ENCODE measurements around the gene TUBA3E. TPM values are rescaled to one million over a fixed set of nuclear protein-coding genes. Genes with fewer than 3 reads are reported as not detected.
"Not testable (repeated sequence)": the region's sequence is repeated elsewhere in the genome, so short reads cannot be mapped to it uniquely, and the experiment has no call there.

The TUBA3E gene
- total and polyA plus RNA-seq, 2 experiments from 2014 or later: not detected

DNA sequence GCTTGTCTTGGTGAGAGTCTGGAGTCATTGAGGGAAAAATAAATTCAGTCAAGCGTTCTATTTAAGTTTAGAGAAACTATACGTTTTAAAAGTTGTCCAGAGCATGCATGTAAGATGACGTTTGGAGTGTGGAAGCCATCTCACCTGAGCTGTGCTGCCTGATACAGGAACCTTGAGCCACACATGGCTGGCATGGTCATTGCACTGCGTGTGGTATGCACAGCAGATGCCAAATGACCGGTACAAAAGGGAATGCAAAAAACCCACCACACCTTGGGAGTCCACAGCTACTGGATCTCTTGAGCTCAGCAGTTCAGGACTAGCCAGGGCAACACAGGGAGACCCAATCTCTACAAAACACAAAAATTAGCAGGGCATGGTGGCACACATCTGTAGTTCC lies 11.8 kb downstream of the TUBA3E start:
- H3K9me3 ChIP-seq (ENCODE audit: low read depth): no peaks in the 10 kb centered on the region
- DNase-seq: peak; percentile 13
- in situ Hi-C loops (cut with MboI): loop anchor here (10.0 kb wide), 1 partner anchor 148 kb away; no protein-coding TSS in a partner anchor

DNA sequence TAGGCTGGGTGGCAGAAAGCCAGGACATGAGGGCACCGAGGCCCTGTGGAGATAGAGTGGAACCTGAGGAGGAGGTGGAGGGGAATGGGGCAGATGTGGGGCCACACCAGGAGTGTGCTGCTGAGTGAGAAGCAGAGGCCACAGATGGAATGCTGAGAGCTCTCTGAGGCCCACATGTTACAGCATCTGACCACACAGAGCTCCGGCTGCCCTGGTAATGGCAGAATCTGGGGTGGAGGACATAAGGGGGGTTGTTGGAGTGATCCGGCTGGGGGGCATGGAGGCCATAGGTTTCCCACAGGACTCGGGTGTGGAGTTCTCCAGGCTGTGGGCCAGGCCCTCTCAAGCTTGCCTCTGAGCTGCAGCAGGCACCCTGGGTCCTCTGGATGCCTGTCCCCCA lies 12.3 kb downstream of the TUBA3E start:
- in situ Hi-C loops (cut with MboI): loop anchor here (10.0 kb wide), 1 partner anchor 149 kb away; no protein-coding TSS in a partner anchor
- DNase-seq: no peak
- no peaks in the 10 kb centered on the region for H3K9me3 ChIP-seq (ENCODE audit: low read depth)
- 0 out of 2 replicates have a peak, but pooled peaks cover 3% of the 10 kb centered on the region for H3K4me1 ChIP-seq (ENCODE audit: insufficient read depth)
- H3K27ac ChIP-seq: no peak overlapping the region
- no peak overlapping the region for H3K9ac ChIP-seq
- WGBS, 2 experiments (ENCODE audit: low coverage in 1 of 2, low lambda C conversion rate in 2 of 2, missing lambda C conversion rate in 2 of 2): 79 to 80% methylated on average over 3 to 4 of the region's 4 CpGs
- no peak overlapping the region for H3K4me3 ChIP-seq
- no peak overlapping the region for H2AFZ ChIP-seq
- H3K79me2 ChIP-seq (ENCODE audit: insufficient read depth): peaks cover 51% of the 10 kb centered on the region
- no peaks in the 10 kb centered on the region for H3K27me3 ChIP-seq (replicated peaks; ENCODE audit: insufficient read depth)
- no peak for TF ChIP-seq EZH2phosphoT487 (IDR thresholded peaks at IDR 0.05; ENCODE audit: insufficient read depth, low read depth)
- no peak for TF ChIP-seq EZH2 (IDR thresholded peaks at IDR 0.05; ENCODE audit: insufficient read depth, poor library complexity, severe bottlenecking)
- no peaks in the 10 kb centered on the region for H3K9me2 ChIP-seq (ENCODE audit: insufficient read depth)
- H4K20me1 ChIP-seq (ENCODE audit: insufficient read depth): no peaks in the 10 kb centered on the region
- H3F3A ChIP-seq (ENCODE audit: insufficient read depth): no peaks in the 10 kb centered on the region
- no peak overlapping the region for H3K4me2 ChIP-seq (ENCODE audit: unreplicated experiment)
- H3K36me3 ChIP-seq (ENCODE audit: low read depth): no peaks in the 10 kb centered on the region

More for the DNA sequence above, 11.8 kb downstream of the TUBA3E start:
- no peaks in the 10 kb centered on the region for H3F3A ChIP-seq (ENCODE audit: insufficient read depth)
- H3K27me3 ChIP-seq (replicated peaks; ENCODE audit: insufficient read depth): no peaks in the 10 kb centered on the region
- no peaks in the 10 kb centered on the region for H3K36me3 ChIP-seq (ENCODE audit: low read depth)
- TF ChIP-seq EZH2phosphoT487 (IDR thresholded peaks at IDR 0.05; ENCODE audit: insufficient read depth, low read depth) (no peak), EZH2 (IDR thresholded peaks at IDR 0.05; ENCODE audit: insufficient read depth, poor library complexity, severe bottlenecking) (no peak)
- no peak overlapping the region for H3K9ac ChIP-seq
- 0 out of 2 replicates have a peak, but pooled peaks cover 3% of the 10 kb centered on the region for H3K4me1 ChIP-seq (ENCODE audit: insufficient read depth)
- H3K9me2 ChIP-seq (ENCODE audit: insufficient read depth): no peaks in the 10 kb centered on the region
- 77 to 80% methylated on average over 5 of the region's 5 CpGs for WGBS, 2 experiments (ENCODE audit: low coverage in 1 of 2, low lambda C conversion rate in 2 of 2, missing lambda C conversion rate in 2 of 2)
- no peak overlapping the region for H3K27ac ChIP-seq
- H3K4me3 ChIP-seq: no peak overlapping the region
- no peak overlapping the region for H2AFZ ChIP-seq
- H3K4me2 ChIP-seq (ENCODE audit: unreplicated experiment): no peak overlapping the region
- no peaks in the 10 kb centered on the region for H4K20me1 ChIP-seq (ENCODE audit: insufficient read depth)
- H3K79me2 ChIP-seq (ENCODE audit: insufficient read depth): peaks cover 46% of the 10 kb centered on the region

DNA sequence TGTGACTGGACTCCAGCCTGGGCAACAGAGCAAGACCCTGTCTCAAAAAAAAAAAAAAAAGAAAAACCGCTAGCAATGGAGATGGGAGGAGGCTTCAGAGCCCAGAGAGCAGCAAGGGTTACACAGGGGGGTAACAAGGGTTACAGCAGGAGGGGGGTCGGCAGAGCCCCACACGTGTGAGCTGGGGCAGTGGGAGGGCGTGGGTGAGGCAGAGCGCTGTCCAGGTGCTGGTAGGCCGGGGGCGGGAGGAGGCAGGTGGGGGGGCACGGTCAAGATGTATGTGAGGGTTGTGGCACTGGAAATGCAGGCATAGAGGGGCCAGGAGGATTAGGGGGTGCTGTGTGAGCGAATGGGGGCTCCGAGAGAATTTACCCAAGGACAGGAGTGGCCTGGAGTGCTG lies 12.8 kb downstream of the TUBA3E start:
- Histone ChIP-seq H3K36me3 (ENCODE audit: low read depth) (no peaks in the 10 kb centered on the region), H3K27ac (no peak overlapping the region), H3K9me2 (ENCODE audit: insufficient read depth) (no peaks in the 10 kb centered on the region), H3K4me1 (ENCODE audit: insufficient read depth) (peaks cover 5% of the 10 kb centered on the region), H3K9ac (no peak overlapping the region), H3K4me3 (no peak overlapping the region), H3K27me3 (replicated peaks; ENCODE audit: insufficient read depth) (no peaks in the 10 kb centered on the region), H3K4me2 (ENCODE audit: unreplicated experiment) (no peak overlapping the region), H4K20me1 (ENCODE audit: insufficient read depth) (no peaks in the 10 kb centered on the region), H3K79me2 (ENCODE audit: insufficient read depth) (peaks cover 55% of the 10 kb centered on the region), H2AFZ (no peak overlapping the region), H3K9me3 (ENCODE audit: low read depth) (no peaks in the 10 kb centered on the region), H3F3A (ENCODE audit: insufficient read depth) (no peaks in the 10 kb centered on the region)
- TF ChIP-seq EZH2 (IDR thresholded peaks at IDR 0.05; ENCODE audit: insufficient read depth, poor library complexity, severe bottlenecking) (no peak), EZH2phosphoT487 (IDR thresholded peaks at IDR 0.05; ENCODE audit: insufficient read depth, low read depth) (no peak)
- 79 to 85% methylated on average over 6 to 10 of the region's 10 CpGs for WGBS, 2 experiments (ENCODE audit: low coverage in 1 of 2, low lambda C conversion rate in 2 of 2, missing lambda C conversion rate in 2 of 2)
- in situ Hi-C loops (cut with MboI): loop anchor here (10.0 kb wide), 1 partner anchor 149 kb away; no protein-coding TSS in a partner anchor
- DNase-seq: no peak

DNA sequence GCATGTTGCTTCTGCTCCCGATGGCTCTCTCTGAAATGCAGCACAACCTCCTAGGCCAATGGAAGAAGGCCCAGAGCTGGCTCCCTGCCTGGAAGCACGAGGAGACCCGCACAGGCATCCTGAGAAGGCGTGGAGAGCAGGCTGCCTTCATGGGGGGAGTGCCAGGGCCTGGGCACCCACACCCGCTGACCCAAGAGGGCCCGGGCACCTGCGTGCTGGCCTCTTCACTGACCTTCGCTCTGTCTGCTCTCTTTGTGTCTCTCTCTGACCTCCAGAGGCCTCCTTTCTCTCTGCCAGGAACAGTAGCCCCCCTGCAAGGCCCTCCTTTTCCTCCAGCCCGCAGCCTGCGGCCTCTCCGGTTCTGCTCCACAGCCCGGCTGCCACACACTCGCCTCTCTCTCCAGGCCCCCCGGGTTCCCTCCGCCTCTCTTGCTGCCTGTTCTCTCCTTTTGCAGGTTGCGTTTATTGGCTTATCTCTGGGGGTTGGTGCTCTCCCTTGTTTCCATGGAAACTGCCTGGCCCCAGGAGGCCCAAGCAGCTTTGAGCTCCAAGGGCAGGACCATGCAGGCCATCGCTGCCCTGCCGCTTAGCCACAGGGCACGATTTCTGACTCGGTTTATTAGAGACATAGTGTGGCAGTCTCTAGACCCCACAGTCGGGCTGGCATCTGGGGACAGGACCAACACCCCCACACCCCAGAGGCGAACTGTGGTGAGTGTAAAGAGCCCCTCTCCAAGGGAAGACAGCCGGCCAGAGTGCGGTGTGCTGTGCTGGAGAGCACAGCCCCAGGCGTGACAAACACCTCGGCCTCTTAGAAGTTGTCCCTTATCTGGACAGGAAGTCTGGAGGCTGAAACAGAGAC lies 14.5 kb downstream of the TUBA3E start:
- peak overlapping the region; percentile 85 for H3K4me3 ChIP-seq
- peak overlapping the region; percentile 65; the same call in 1 of the 2 replicates for H2AFZ ChIP-seq
- H3K27ac ChIP-seq: peak overlapping the region; percentile 51; the same call in 1 of the 2 replicates
- WGBS, 2 experiments (ENCODE audit: low coverage in 1 of 2, low lambda C conversion rate in 2 of 2, missing lambda C conversion rate in 2 of 2): 66 to 68% methylated on average over 23 to 26 of the region's 26 CpGs
- no peaks in the 10 kb centered on the region for H3K27me3 ChIP-seq (replicated peaks; ENCODE audit: insufficient read depth)
- peak overlapping the region; percentile 81 for H3K4me2 ChIP-seq (ENCODE audit: unreplicated experiment)
- peak overlapping the region; percentile 90 for H3K9ac ChIP-seq
- H3K9me2 ChIP-seq (ENCODE audit: insufficient read depth): no peaks in the 10 kb centered on the region
- no peaks in the 10 kb centered on the region for H3F3A ChIP-seq (ENCODE audit: insufficient read depth)
- H3K36me3 ChIP-seq (ENCODE audit: low read depth): no peaks in the 10 kb centered on the region
- H4K20me1 ChIP-seq (ENCODE audit: insufficient read depth): no peaks in the 10 kb centered on the region
- H3K4me1 ChIP-seq (ENCODE audit: insufficient read depth): peaks cover 10% of the 10 kb centered on the region
- in situ Hi-C loops (cut with MboI): loop anchor here (10.0 kb wide), 1 partner anchor 151 kb away; no protein-coding TSS in a partner anchor
- TF ChIP-seq EZH2 (IDR thresholded peaks at IDR 0.05; ENCODE audit: insufficient read depth, poor library complexity, severe bottlenecking) (no peak), EZH2phosphoT487 (IDR thresholded peaks at IDR 0.05; ENCODE audit: insufficient read depth, low read depth) (no peak)
- peak; percentile 6 for DNase-seq
- H3K9me3 ChIP-seq (ENCODE audit: low read depth): no peaks in the 10 kb centered on the region
- H3K79me2 ChIP-seq (ENCODE audit: insufficient read depth): peaks cover 72% of the 10 kb centered on the region

DNA sequence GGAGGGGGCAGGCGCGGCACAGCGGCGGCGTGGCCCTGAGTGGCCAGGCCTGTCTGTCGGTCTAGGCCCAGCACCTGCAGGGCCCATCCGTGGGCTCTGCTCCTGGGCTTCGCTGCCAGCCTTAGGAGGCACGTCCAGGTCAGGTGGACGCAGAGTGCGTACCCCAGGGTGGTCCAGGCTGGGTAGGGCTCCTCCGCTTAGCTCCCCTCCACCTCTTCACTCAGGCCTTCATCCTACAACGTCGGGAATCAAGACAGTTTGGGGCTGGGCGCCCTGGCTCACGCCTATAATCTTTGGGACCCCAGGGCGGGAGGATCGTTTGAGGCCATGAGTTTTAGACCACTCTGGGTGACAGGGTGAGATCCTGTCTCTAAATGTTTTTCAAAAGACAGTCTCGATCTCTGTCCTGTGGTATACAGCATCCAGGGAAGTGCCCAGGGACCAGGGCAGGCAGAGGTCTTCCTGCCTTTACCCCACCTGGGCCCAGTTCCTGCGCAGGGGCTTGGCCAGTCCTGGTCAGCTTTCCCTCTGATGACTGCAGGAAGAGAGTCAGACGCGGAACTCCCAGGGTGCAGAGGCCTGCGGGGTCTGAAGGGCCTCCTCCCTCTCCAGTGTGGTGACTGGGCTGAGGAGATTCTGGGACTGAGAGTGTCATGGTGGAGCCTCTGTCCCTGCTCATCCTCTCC lies 15.3 kb downstream of the TUBA3E start:
- Histone ChIP-seq H3K79me2 (ENCODE audit: insufficient read depth) (peaks cover 80% of the 10 kb centered on the region), H3K4me3 (peak overlapping the region; percentile 85), H3K9ac (peak overlapping the region; percentile 90), H3K27ac (peak overlapping the region; percentile 51), H3K4me2 (ENCODE audit: unreplicated experiment) (peak overlapping the region; percentile 81), H2AFZ (peak overlapping the region; percentile 65)
- H3K9me2 ChIP-seq (ENCODE audit: insufficient read depth); H3K27me3 ChIP-seq (replicated peaks; ENCODE audit: insufficient read depth); H4K20me1 ChIP-seq (ENCODE audit: insufficient read depth); H3K36me3 ChIP-seq (ENCODE audit: low read depth); H3K9me3 ChIP-seq (ENCODE audit: low read depth); H3F3A ChIP-seq (ENCODE audit: insufficient read depth); H3K4me1 ChIP-seq (ENCODE audit: insufficient read depth): not testable (repeated sequence)
- peak; percentile 60 for DNase-seq
- 15 to 19% methylated on average over 18 to 20 of the region's 23 CpGs for WGBS, 2 experiments (ENCODE audit: low coverage in 1 of 2, low lambda C conversion rate in 2 of 2, missing lambda C conversion rate in 2 of 2)
- in situ Hi-C loops (cut with MboI): loop anchor here (10.0 kb wide), 1 partner anchor 152 kb away; no protein-coding TSS in a partner anchor

DNA sequence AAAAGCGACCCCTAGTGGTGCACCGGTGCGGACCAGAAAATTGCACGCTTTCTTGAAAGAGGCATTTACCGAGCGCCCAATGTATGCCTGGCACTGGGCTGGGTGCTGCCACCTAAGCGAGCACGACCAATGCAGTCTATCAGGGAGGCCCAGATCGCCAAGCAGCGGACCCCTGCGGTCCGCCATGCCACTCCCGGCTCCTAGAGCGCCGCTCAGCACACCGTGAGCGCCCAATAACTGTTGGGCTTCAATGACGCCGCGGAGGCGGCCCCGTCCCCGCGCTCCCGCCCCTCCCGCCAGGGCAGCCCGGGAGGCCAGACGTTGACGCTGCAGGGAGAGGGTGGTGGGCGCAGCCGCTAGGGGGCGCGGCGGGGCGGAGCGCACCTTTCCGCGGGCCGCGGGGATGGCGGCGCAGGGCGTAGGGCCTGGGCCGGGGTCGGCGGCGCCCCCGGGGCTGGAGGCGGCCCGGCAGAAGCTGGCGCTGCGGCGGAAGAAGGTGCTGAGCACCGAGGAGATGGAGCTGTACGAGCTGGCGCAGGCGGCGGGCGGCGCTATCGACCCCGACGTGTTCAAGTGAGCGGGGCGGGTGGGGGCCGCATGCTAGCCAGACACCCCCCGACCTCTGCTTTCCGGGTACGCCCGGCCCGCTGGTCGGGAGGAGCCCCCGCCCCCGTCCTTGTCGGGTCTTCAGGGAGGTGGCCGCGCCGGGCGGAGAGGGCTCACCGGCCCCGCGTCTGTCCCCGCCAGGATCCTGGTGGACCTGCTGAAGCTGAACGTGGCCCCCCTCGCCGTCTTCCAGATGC lies 16.2 kb downstream of the TUBA3E start, which contains the start of gene MZT2B:
Gene MZT2B (plus strand): TSS at position 383 of the 803 bp plus-strand sequence. CDS start 21 bp downstream, at position 404.
- Histone ChIP-seq H3K9ac (peak within 1 kb of the TSS; percentile 90), H3K27ac (peak within 1 kb of the TSS; percentile 70), H3K4me2 (ENCODE audit: unreplicated experiment) (peak within 1 kb of the TSS; percentile 91), H3K4me3 (peak within 1 kb of the TSS; percentile 85), H2AFZ (peak within 1 kb of the TSS; percentile 88), H3K79me2 (ENCODE audit: insufficient read depth) (peaks cover 85% of the 10 kb centered on the region)
- H4K20me1 ChIP-seq (ENCODE audit: insufficient read depth); H3K36me3 ChIP-seq (ENCODE audit: low read depth); H3K27me3 ChIP-seq (replicated peaks; ENCODE audit: insufficient read depth); H3K9me3 ChIP-seq (ENCODE audit: low read depth); H3F3A ChIP-seq (ENCODE audit: insufficient read depth); H3K4me1 ChIP-seq (ENCODE audit: insufficient read depth); H3K9me2 ChIP-seq (ENCODE audit: insufficient read depth): not testable (repeated sequence)
- peak; percentile 90 for DNase-seq
- in situ Hi-C loops (cut with MboI): loop anchor here (10.0 kb wide), 1 partner anchor 153 kb away; no protein-coding TSS in a partner anchor
- WGBS, 2 experiments (ENCODE audit: low coverage in 1 of 2, low lambda C conversion rate in 2 of 2, missing lambda C conversion rate in 2 of 2): 1 to 2% methylated on average over 26 to 28 of the region's 86 CpGs

Data from GM23248 (cell line).